Upper lobe of left lung (tissue), 4 donors: ENCODE data around the gene PRKACA.

Experiments
- EP300 ChIP-seq, 4 donors: sonication (generic); formaldehyde crosslinking; IDR thresholded peaks; one replicate each; pipeline ENCODE4 v1.5.1; 2017; ENCODE audit warnings: antibody characterized with exemption in 4 of 4, control low read depth in 2 of 4
- POLR2A ChIP-seq, 4 donors: fragments of 450-650 bp; IDR thresholded peaks; one replicate each; pipeline ENCODE4 v1.5.1; 2016 to 2017; ENCODE audit warnings: antibody characterized with exemption in 4 of 4, mild to moderate bottlenecking in 2 of 4
- POLR2AphosphoS5 ChIP-seq, 2 donors: sonication (generic); formaldehyde crosslinking; IDR thresholded peaks; one replicate each; pipeline ENCODE4 v1.5.1; 2017; ENCODE audit warnings: antibody characterized with exemption in 2 of 2
- TF ChIP-seq, protein P1 (sequence below), 6 experiments: fragments of 450-650 bp in 4 of 6; fragments of 200-600 bp in 2 of 6; sonication (generic) in 2 of 6; IDR thresholded peaks; one replicate each; pipeline ENCODE4 v1.5.1; 2016 to 2019; ENCODE audit warnings: antibody characterized with exemption in 6 of 6

DNA sequence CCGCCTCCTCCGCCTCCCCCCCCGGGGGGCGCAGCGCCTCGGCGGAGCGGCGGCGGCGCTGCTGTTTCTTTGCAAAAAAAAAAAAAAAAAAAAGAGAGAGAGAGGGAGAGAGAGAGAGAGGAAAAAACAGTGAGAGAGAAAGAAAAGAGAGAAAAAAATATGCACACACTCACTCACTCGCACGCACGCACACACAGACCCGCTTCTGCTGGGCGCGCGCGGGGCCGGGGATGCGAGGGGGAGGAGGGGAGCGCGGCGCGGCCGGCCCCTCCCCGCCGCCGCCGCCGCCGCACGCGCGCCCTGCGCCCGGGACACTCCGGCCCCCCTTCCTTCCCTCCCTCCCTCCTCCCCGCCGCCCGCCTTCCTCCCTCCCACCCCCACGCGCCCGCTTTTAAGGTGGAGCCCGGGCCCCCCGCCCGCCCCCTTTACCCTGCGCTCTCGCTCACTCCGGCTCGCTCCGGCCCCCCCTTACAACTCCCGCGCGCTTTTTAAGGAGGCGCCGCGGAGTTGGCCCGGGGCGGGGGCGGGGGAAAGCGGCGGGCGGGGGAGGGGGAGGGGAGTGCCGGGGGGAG is 27.0 kb downstream of the PRKACA start, which contains the start of gene SAMD1:
- TF ChIP-seq, protein P1, sequence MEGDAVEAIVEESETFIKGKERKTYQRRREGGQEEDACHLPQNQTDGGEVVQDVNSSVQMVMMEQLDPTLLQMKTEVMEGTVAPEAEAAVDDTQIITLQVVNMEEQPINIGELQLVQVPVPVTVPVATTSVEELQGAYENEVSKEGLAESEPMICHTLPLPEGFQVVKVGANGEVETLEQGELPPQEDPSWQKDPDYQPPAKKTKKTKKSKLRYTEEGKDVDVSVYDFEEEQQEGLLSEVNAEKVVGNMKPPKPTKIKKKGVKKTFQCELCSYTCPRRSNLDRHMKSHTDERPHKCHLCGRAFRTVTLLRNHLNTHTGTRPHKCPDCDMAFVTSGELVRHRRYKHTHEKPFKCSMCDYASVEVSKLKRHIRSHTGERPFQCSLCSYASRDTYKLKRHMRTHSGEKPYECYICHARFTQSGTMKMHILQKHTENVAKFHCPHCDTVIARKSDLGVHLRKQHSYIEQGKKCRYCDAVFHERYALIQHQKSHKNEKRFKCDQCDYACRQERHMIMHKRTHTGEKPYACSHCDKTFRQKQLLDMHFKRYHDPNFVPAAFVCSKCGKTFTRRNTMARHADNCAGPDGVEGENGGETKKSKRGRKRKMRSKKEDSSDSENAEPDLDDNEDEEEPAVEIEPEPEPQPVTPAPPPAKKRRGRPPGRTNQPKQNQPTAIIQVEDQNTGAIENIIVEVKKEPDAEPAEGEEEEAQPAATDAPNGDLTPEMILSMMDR (IDR thresholded peaks at IDR 0.05): no peak
- TF ChIP-seq POLR2A (IDR thresholded peaks at IDR 0.05): no peak
- no peak for TF ChIP-seq EP300 (IDR thresholded peaks at IDR 0.05)
- no peak for TF ChIP-seq POLR2AphosphoS5 (IDR thresholded peaks at IDR 0.05)
